Measurements from ENCODE around the gene STAM2. TPM values are rescaled to one million over a fixed set of nuclear protein-coding genes. Genes with fewer than 3 reads are reported as not detected.
"Not testable (repeated sequence)": the region's sequence is repeated elsewhere in the genome, so short reads cannot be mapped to it uniquely, and the experiment has no call there.

Gene STAM2
- total RNA-seq, 1 donor from 2014 or later = 30.6 TPM

- DNase-seq = not testable (repeated sequence)
These were observed 3.3 kb downstream of the STAM2 start for GRCh38 chr2:152172201-152172785.

GRCh38 chr2:152171718-152172117, 3.8 kb downstream of the STAM2 start:
- DNase-seq = no peak

- DNase-seq = not testable (repeated sequence)
These were observed 6.4 kb downstream of the STAM2 start for GRCh38 chr2:152169158-152169557.

- DNase-seq = not testable (repeated sequence)
These were observed 8.1 kb downstream of the STAM2 start for GRCh38 chr2:152167470-152167869.

GRCh38 chr2:152167065-152167464, 8.5 kb downstream of the STAM2 start:
- no peak for DNase-seq

GRCh38 chr2:152166633-152167032, 8.9 kb downstream of the STAM2 start:
- no peak for DNase-seq

- no peak for DNase-seq
These were observed 9.8 kb downstream of the STAM2 start for GRCh38 chr2:152165780-152166179.

- no peak for DNase-seq
These were observed 10.3 kb downstream of the STAM2 start for GRCh38 chr2:152165306-152165705.

GRCh38 chr2:152163669-152164068, 11.9 kb downstream of the STAM2 start:
- DNase-seq = not testable (repeated sequence)

- DNase-seq = no peak
These were observed 13.4 kb downstream of the STAM2 start for GRCh38 chr2:152162141-152162540.

- no peak for DNase-seq
These were observed 14.0 kb downstream of the STAM2 start for GRCh38 chr2:152161598-152161997.

- not testable (repeated sequence) for DNase-seq
These were observed 15.2 kb downstream of the STAM2 start for GRCh38 chr2:152160378-152160777.

GRCh38 chr2:152157253-152157652, 18.3 kb downstream of the STAM2 start:
- DNase-seq = no peak

- no peak for DNase-seq
These were observed 20.4 kb downstream of the STAM2 start for GRCh38 chr2:152155209-152155608.

GRCh38 chr2:152154462-152154861, 21.1 kb downstream of the STAM2 start:
- no peak for DNase-seq

- peak; percentile 27 for DNase-seq
These were observed 40.9 kb downstream of the STAM2 start for GRCh38 chr2:152134488-152135280.

- DNase-seq = no peak
These were observed 43.3 kb downstream of the STAM2 start for GRCh38 chr2:152132306-152132705.

GRCh38 chr2:152127628-152128027, 47.9 kb downstream of the STAM2 start:
- DNase-seq = no peak

GRCh38 chr2:152126664-152127063, 48.9 kb downstream of the STAM2 start:
- DNase-seq = no peak

- no peak for DNase-seq
These were observed 53.4 kb downstream of the STAM2 start for GRCh38 chr2:152122161-152122560.

GRCh38 chr2:152120430-152120829, 55.1 kb downstream of the STAM2 start:
- no peak for DNase-seq

GRCh38 chr2:152115952-152116351, 59.6 kb downstream of the STAM2 start:
- DNase-seq = no peak

GRCh38 chr2:152114366-152114765, 61.2 kb downstream of the STAM2 start:
- no peak for DNase-seq

GRCh38 chr2:152107140-152107539, 68.4 kb downstream of the STAM2 start:
- not testable (repeated sequence) for DNase-seq

Data from dermis blood vessel endothelial cell (primary cell).